GM21447 (cell line): ENCODE results near the gene ACCS.

Source experiments
- ATAC-seq: cut with Tn5 transposase; IDR thresholded peaks from one replicate; pipeline ENCODE4 v1.9.1; 2021; ENCODE audit not compliant: unreplicated experiment

ACCS gene, protein sequence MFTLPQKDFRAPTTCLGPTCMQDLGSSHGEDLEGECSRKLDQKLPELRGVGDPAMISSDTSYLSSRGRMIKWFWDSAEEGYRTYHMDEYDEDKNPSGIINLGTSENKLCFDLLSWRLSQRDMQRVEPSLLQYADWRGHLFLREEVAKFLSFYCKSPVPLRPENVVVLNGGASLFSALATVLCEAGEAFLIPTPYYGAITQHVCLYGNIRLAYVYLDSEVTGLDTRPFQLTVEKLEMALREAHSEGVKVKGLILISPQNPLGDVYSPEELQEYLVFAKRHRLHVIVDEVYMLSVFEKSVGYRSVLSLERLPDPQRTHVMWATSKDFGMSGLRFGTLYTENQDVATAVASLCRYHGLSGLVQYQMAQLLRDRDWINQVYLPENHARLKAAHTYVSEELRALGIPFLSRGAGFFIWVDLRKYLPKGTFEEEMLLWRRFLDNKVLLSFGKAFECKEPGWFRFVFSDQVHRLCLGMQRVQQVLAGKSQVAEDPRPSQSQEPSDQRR

GRCh38 chr11:44065841-44066731 is at the start of gene ACCS:
Gene ACCS, plus strand, starts transcription at chr11:44066270. Its CDS starts 1,358 bp downstream, at chr11:44067628.
- peak; percentile 95 for ATAC-seq

DNA sequence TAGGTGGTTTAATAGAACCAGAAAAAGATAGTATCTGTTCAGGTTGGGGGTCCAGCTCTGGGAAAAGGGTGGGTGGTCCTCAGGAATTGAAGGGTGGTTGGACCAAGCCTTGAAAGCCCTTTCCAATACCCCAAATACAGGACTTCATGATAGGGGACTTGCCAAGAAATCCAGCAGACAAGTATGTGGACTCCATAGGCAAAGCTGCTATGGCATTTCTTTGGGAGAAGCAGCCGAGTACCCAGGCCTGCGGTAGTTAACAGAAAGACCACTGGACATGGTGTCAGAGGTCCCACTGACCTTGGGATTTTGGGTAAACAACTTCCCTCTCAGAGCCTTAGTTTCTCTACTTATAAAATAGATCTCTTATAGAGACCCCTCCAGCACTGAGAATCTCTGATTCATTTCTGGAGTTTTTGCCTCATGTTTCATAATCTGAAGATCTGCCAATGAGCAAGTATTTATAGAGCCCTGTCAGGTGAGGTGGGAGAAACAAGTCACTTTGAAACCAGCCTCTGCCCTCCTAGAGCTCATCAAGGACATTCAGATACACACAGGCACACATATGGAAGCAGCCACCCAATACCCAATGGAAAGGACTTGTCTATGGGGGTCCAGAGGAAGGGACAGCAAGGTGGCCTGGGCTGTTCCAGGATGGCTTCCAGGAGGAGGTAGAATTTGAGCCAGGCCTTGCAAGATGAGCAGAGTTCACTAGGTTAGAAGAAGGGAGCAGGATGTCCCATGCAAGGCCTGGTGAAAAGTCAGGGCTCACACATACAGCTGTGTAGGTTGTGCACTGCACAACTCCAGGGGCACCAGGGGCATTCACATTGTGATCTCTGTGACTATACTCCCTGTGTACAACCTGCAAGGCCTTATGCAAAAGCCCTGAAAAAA is 49.3 kb upstream of the ACCS start:
- ATAC-seq = no peak

DNA sequence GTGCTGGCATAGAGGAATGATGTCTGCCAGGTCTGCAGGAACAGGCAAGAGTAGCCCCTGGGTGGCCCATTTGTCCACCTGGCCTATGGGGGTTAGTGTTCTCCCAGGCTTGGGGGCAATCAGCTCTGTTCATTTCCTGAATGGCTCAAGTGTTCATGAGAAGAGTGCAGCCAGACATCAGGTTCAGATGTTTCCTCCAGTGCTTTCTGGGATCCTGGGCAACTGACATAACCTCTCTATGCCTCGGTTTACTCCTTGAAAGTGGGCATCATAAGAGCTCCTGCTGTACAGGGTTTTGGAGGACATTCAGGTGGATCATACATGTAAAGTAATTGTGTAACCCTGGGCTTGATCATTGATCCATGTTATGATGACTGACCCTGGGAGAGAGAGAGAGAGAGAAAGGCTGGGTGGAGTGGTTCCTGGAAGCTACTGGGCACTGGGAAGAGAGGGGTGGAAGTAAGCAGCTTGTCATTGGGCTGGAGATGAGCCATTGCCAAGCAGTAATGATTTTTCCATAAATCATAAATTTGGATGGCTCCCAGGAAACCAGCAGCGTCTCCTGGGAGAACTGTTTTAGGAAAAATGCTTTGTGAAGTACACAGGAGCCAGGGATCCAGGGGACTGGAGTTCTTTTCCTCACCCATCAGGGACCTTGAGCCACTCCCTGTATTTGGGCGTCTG is 48.5 kb upstream of the ACCS start:
- ATAC-seq = no peak

- ATAC-seq = no peak
Observed at GRCh38 chr11:44018127-44018521, 47.9 kb upstream of the ACCS start.

DNA sequence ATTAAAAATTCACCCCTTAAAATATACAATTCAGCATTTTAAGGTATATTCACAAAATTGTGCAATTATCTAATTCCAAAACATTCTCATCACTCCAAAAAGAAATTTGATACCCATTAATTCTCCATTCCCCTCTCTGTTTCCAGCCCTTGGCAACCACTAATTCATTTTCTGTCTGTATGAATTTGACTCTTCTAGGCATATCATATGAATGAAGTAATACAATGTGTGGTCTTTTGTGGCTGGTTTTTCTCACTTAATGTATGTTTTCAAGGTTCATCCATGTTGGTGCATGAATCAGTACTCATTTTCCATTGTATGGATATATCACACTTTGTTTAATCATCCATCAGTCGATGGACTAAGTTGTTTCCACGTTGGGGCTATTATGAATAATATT is 47.2 kb upstream of the ACCS start:
- no peak for ATAC-seq

- ATAC-seq = no peak
Observed at GRCh38 chr11:44024977-44025376, 41.1 kb upstream of the ACCS start.

DNA sequence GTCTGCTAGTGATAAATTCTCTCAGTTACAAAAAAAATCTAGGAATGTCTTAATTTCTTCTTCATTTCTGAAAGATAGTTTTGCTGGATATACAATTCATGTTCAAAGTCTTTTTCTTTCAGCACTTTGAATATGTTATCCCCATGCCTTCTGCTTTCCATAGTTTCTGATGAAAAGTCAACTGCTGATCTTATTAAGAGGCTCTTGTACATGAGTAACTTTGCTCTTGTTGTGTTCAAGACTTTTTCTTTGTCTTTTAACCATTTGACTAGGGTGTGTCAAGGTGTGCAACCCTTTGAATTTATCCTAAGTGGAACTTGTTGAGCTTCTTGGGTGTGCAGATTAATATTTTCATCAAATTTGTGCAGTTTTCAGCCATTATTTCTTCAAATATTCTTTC is 40.3 kb upstream of the ACCS start:
- ATAC-seq = no peak

DNA sequence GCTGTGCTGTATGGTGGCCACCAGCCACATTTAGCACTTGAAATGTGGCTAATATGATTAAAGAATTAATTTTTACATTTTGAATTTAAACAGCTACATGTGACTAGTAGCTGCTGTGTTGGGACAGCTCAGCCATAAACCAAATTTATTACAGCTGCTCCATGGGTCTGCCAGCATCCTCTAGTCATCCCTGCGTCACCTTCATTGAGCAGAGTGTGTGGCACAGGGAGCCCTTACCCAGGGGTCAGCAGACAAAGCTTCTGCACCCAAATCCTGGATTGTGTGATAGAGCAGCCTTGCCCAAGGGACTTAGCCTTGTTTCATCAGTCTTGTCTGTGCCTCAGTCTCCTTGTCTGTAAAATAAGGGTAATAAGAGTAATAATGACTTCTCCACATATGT is 37.7 kb upstream of the ACCS start:
- ATAC-seq = no peak

- ATAC-seq = no peak
Observed at GRCh38 chr11:44028816-44029506, 37.1 kb upstream of the ACCS start.

DNA sequence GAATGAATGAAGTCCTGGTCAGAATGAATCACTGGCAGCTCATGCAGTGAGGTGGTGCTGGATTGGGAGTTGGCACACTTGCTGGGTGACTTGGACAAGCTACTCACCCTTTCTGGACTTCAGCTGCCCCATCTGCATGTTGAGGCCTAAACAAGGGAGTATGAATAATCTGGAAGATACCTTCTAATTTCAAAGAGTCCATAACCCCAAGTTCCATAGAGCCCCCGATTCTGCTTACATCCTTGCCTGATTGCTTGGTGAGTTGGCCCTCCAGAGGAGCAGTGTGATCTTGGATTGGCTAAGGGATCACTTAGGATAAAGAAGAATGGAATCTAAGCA is 36.6 kb upstream of the ACCS start:
- no peak for ATAC-seq

GRCh38 chr11:44029977-44030911 is 35.8 kb upstream of the ACCS start:
- ATAC-seq = no peak

- no peak for ATAC-seq
Observed at GRCh38 chr11:44030996-44031395, 35.1 kb upstream of the ACCS start.

DNA sequence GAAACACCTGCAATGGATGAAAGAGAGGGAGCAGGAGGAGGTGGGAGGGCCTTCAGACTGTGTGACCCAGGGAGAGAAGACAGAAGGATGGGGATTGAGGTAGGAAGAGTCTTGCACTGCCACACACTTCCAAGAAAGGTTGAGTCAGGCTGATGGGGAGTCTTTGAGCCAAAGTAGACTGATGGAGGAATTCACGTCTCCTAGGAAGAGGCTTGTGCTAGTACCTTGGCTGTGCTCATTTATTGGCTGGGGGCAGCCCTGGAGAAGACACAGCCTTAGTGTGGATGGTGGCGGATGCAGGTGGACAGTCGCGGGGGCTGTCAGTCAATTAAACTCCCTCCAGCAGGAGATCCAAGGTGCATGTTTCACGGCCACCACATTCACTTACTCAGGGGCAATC is 34.5 kb upstream of the ACCS start:
- no peak for ATAC-seq

- no peak for ATAC-seq
Observed at GRCh38 chr11:44032299-44033085, 33.6 kb upstream of the ACCS start.

DNA sequence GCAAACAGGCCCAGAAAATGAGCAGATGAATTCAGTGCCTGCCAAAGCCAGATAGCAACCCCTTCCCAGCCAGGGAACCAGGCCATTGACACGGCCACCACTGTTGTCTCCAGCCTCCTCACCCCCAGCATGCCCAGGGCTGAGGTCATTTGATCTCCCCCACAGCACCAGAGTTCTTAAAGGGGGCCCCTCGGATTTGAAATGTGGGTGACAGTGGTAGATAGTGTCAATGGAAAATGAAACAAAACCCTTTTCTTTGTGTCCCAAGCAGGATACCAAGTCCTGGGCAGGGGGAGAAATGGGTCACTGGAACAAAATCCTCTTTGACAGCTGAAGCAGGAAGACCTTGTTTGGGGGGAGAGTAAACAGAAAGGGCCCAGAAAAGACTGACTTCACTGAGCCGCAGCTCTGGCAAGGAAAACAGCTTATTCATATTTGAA is 32.6 kb upstream of the ACCS start:
- no peak for ATAC-seq

GRCh38 chr11:44033856-44034255 is 32.2 kb upstream of the ACCS start:
- ATAC-seq = no peak

GRCh38 chr11:44034639-44035038 is 31.4 kb upstream of the ACCS start:
- no peak for ATAC-seq
